GM18870 (cell line): ENCODE data around the gene NCOA3.

ENCODE experiments used
- ATAC-seq: cut with Tn5 transposase; IDR thresholded peaks from one replicate; pipeline ENCODE4 v1.9.1; 2021; ENCODE audit warnings: moderate library complexity; ENCODE audit not compliant: unreplicated experiment

Gene NCOA3

GRCh38 chr20:47696856-47697255, 195.2 kb downstream of the NCOA3 start:
- ATAC-seq = no peak

GRCh38 chr20:47698142-47698541, 196.5 kb downstream of the NCOA3 start:
- ATAC-seq = no peak

- no peak for ATAC-seq
These were observed 198.1 kb downstream of the NCOA3 start for GRCh38 chr20:47699818-47700217.

GRCh38 chr20:47700327-47700726, 198.6 kb downstream of the NCOA3 start:
- no peak for ATAC-seq

GRCh38 chr20:47701612-47702011, 199.9 kb downstream of the NCOA3 start:
- ATAC-seq = no peak

GRCh38 chr20:47703748-47704147, 202.1 kb downstream of the NCOA3 start:
- no peak for ATAC-seq

- no peak for ATAC-seq
These were observed 203.2 kb downstream of the NCOA3 start for GRCh38 chr20:47704746-47705496.

GRCh38 chr20:47705497-47705856, 203.8 kb downstream of the NCOA3 start:
- ATAC-seq = no peak

- ATAC-seq = no peak
These were observed 204.7 kb downstream of the NCOA3 start for GRCh38 chr20:47706345-47706744.
